A549 (cell line): Measurements from ENCODE around the gene COX19. TPM values are rescaled to one million over a fixed set of nuclear protein-coding genes. Genes with fewer than 3 reads are reported as not detected.
A peak's percentile ranks its signal among the peaks of the same experiment; 100 is the strongest.

Source experiments
- ATAC-seq, 2 experiments: fragments of 200-7000 bp in 1 of 2; fragments of >200 bp in 1 of 2; cut with Nextera tagmentation in 1 of 2; cut with Tn5 transposase in 1 of 2; 3 replicates each; pipeline versions ENCODE4 v1.8.0 to v1.9.1; 2018 to 2020; ENCODE audit warnings: mild to moderate bottlenecking in 1 of 2, moderate library complexity in 1 of 2
- CTCF ChIA-PET: fragments of 300-600 bp; sonication (Branson Sonifier 250); formaldehyde crosslinking; extraction: SDS; loops from one replicate; lab custom pipeline; 2021; ENCODE audit warnings: antibody characterized with exemption, inconsistent platforms; lab: Yijun Ruan, JAX
- POLR2A ChIA-PET: fragments of 350-600 bp; formaldehyde crosslinking; extraction: SDS; loops from one replicate; lab custom pipeline; 2021; ENCODE audit warnings: antibody characterized with exemption, inconsistent platforms; lab: Yijun Ruan, JAX
- DNase-seq, 2 experiments: peaks; one replicate each; pipeline versions ENCODE4 v3.0.0 to v3.0.0-alpha.2; 2011 to 2016; ENCODE audit warnings: low read depth in 1 of 2, low spot score in 1 of 2
- FAIRE-seq: peaks from 2 replicates; lab custom pipeline; 2011; peaks lifted over from hg19 to GRCh38; lab: Jason Lieb, UNC
- H3K27ac ChIP-seq, 2 experiments: fragments of >200 bp; sonication (Bioruptor Twin); formaldehyde crosslinking; 3 replicates each; pipeline ENCODE4 v1.5.1; 2016 to 2017
- H3K4me1 ChIP-seq: fragments of >200 bp; sonication (Bioruptor Twin); formaldehyde crosslinking; 3 replicates; pipeline ENCODE4 v1.6.1; 2016
- H3K4me2 ChIP-seq: fragments of >200 bp; sonication (Bioruptor Twin); formaldehyde crosslinking; 3 replicates; pipeline ENCODE4 v1.6.1; 2016
- H3K4me3 ChIP-seq: fragments of >200 bp; sonication (Bioruptor Twin); formaldehyde crosslinking; 3 replicates; pipeline ENCODE4 v1.5.1; 2016
- H3K9me3 ChIP-seq: fragments of >200 bp; sonication (Bioruptor Twin); formaldehyde crosslinking; 3 replicates; pipeline ENCODE4 v1.6.1; 2016
- CEBPB ChIP-seq, 2 experiments: fragments of >200 bp in 1 of 2; sonication (Bioruptor Twin) in 1 of 2; formaldehyde crosslinking in 1 of 2; IDR thresholded peaks; 2 replicates each; pipeline ENCODE4 v1.6.1; 2012 to 2016
- CHD2 ChIP-seq: fragments of 150-350 bp; IDR thresholded peaks from 2 replicates; pipeline ENCODE4 v1.6.1; 2014; ENCODE audit warnings: low read length; ENCODE audit not compliant: partially characterized antibody
- E2F6 ChIP-seq: IDR thresholded peaks from 2 replicates; pipeline ENCODE4 v1.6.1; 2012; ENCODE audit warnings: low read depth, borderline replicate concordance
- NPAS2 ChIP-seq: fragments of 250-450 bp; sonication (Bioruptor Pico); IDR thresholded peaks from 2 replicates; pipeline ENCODE4 v1.8.0; 2022; ENCODE audit warnings: mild to moderate bottlenecking, moderate library complexity, borderline replicate concordance
- PBX3 ChIP-seq: IDR thresholded peaks from 2 replicates; pipeline ENCODE4 v1.6.1; 2012
- POLR2AphosphoS2 ChIP-seq: conservative IDR thresholded peaks from 2 replicates; pipeline ENCODE4 v1.6.1; 2012; ENCODE audit warnings: low read length, improper control_type of control experiment, inconsistent platforms
- RAD21 ChIP-seq, 2 experiments: fragments of >200 bp in 1 of 2; sonication (Bioruptor Twin) in 1 of 2; formaldehyde crosslinking in 1 of 2; IDR thresholded peaks in 1 of 2; conservative IDR thresholded peaks in 1 of 2; 2 replicates in 1 of 2; 3 replicates in 1 of 2; pipeline ENCODE4 v1.6.1; 2012 to 2018; ENCODE audit warnings: inconsistent platforms in 1 of 2
- RCOR1 ChIP-seq: fragments of 150-350 bp; IDR thresholded peaks from 2 replicates; pipeline ENCODE4 v1.6.1; 2014; ENCODE audit warnings: antibody characterized with exemption, low read length, low read depth
- RFX5 ChIP-seq: fragments of 450-650 bp; IDR thresholded peaks from 2 replicates; pipeline ENCODE4 v1.7.1; 2014; ENCODE audit warnings: antibody characterized with exemption, mild to moderate bottlenecking, moderate library complexity
- SMC3 ChIP-seq: fragments of >200 bp; sonication (Bioruptor Twin); formaldehyde crosslinking; IDR thresholded peaks from 3 replicates; pipeline ENCODE4 v1.6.1; 2018; ENCODE audit warnings: inconsistent platforms
- WGBS: methylation state at CpG from one replicate; pipeline ENCODE4 v1.1.6; 2017; ENCODE audit errors: missing lambda C conversion rate; 5-methylcytosine and 5-hydroxymethylcytosine counted together
- polyA plus RNA-seq, 4 experiments: library from polyadenylated mRNA; depleted of rRNA in 3 of 4; stranded (reverse); fragments of >200 nt; fragmentation: RNase III in 1 of 4; extraction: RNeasy Plus Mini Kit Qiagen cat#74134 plus additional on column Dnase treatment in 1 of 4; gene quantifications; 2 replicates in 3 of 4; 3 replicates in 1 of 4; pipeline ENCODE4 v1.2.3, GENCODE V29; 2011 to 2017
- TF ChIP-seq, protein P1 (sequence below): fragments of >200 bp; sonication (Bioruptor Twin); formaldehyde crosslinking; IDR thresholded peaks from 3 replicates; pipeline ENCODE4 v1.5.1; 2016
- TF ChIP-seq, protein P2 (sequence below): IDR thresholded peaks from 2 replicates; pipeline ENCODE4 v1.6.1; 2012

The COX19 gene
- polyA plus RNA-seq, 2 of the 4 experiments (the other 2 are of a cell fraction) = 6.2 to 7.6 TPM

GRCh38 chr7:954330-955238 is 20.8 kb downstream of the COX19 start, which contains the start of gene ADAP1:
Gene ADAP1 (minus strand): TSS chr7:954680. CDS start chr7:954477, 203 bp downstream.
- POLR2A ChIA-PET = no interaction called here
- peak within 1 kb of the TSS; percentile 92 for H3K4me2 ChIP-seq
- peaks cover 3% of the 10 kb centered on the region; the same call in 1 of the 3 replicates for H3K4me1 ChIP-seq
- H3K27ac ChIP-seq = peak within 1 kb of the TSS; percentile 61 to 88
- FAIRE-seq (no peak), DNase-seq (peak; percentile 37 to 54), ATAC-seq (peak; percentile 54 to 71)
- peak within 1 kb of the TSS; percentile 64 for H3K4me3 ChIP-seq
- 23% methylated on average over 22 of the region's 115 CpGs for WGBS
- no peaks in the 10 kb centered on the region for H3K9me3 ChIP-seq
- TF ChIP-seq RAD21 (conservative IDR thresholded peaks at IDR 0.05 in 1 of 2, IDR thresholded peaks at IDR 0.05 in 1 of 2) (peak in 1 of 2 experiments; percentile 18; a peak in 3 of 5 replicates), RCOR1 (no peak), SMC3 (peak; percentile 44; the same call in 2 of the 3 replicates), PBX3 (no peak), POLR2AphosphoS2 (no peak)
- TF ChIP-seq, protein P1, sequence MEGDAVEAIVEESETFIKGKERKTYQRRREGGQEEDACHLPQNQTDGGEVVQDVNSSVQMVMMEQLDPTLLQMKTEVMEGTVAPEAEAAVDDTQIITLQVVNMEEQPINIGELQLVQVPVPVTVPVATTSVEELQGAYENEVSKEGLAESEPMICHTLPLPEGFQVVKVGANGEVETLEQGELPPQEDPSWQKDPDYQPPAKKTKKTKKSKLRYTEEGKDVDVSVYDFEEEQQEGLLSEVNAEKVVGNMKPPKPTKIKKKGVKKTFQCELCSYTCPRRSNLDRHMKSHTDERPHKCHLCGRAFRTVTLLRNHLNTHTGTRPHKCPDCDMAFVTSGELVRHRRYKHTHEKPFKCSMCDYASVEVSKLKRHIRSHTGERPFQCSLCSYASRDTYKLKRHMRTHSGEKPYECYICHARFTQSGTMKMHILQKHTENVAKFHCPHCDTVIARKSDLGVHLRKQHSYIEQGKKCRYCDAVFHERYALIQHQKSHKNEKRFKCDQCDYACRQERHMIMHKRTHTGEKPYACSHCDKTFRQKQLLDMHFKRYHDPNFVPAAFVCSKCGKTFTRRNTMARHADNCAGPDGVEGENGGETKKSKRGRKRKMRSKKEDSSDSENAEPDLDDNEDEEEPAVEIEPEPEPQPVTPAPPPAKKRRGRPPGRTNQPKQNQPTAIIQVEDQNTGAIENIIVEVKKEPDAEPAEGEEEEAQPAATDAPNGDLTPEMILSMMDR = peak; percentile 60
- TF ChIP-seq, protein P2, sequence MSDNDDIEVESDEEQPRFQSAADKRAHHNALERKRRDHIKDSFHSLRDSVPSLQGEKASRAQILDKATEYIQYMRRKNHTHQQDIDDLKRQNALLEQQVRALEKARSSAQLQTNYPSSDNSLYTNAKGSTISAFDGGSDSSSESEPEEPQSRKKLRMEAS = peak; percentile 43
- TF ChIP-seq, all 56 proteins: peak for 4
- CTCF ChIA-PET = interaction anchor here (0.6 to 4.0 kb wide), 10 partner anchors 10 to 168 kb away, joined by 3 to 40 read pairs (median 4); no protein-coding TSS in a partner anchor

DNA sequence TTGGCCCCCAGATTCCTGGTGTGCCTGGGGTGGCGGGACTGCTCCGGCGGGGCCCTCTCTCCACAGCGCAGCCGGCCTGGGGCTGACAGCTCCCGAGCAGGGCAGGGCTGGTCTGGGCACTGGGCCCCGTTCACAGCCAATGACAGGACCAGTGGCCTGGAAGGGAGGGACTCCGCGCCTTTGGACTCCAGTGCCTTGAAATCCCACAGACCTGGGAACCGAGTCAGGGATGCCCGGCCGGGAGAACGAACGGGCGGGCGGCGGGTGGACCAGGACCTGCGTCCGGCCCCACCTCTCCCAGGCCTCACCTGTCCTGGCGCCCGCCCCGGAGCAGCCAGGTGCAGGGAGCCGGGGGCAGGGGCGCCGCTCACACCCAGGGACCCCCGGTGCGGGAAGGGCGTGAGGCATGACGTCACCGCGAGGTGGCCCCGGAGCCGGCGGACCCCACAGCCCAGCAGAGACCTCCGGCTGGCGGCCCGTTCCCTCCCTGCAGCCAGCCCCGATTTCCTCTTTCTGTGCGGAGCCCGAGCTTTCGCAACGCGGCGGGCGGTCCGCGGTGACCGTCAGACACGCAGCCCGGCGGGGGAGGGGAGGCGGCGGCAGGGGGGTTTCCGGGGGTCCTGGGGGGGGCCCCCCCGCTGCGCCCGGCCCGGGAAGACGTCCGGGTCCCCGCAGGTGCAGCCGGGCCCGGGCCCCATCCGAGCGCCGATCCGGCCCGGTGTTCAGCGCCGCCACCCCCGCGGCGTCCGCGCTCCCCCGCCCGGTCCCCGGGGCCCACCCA is 21.6 kb downstream of the COX19 start:
- Histone ChIP-seq H3K27ac (peak overlapping the region; percentile 61 to 88; a peak in 5 of 6 replicates), H3K4me1 (peaks cover 3% of the 10 kb centered on the region; the same call in 1 of the 3 replicates)
- TF ChIP-seq RFX5 (no peak), CHD2 (no peak), CEBPB (IDR thresholded peaks at IDR 0.05) (peak; percentile 24 to 48; a peak in 3 of 4 replicates), E2F6 (no peak), NPAS2 (CRISPR knock-in tag) (no peak), SMC3 (no peak)
- TF ChIP-seq, all 56 proteins: peak for 1
- FAIRE-seq (no peak), ATAC-seq (peak; percentile 62 to 82), DNase-seq (peak; percentile 51 to 64)
- peak overlapping the region; percentile 92 for H3K4me2 ChIP-seq
- ChIA-PET CTCF (interaction anchor here (0.6 to 3.8 kb wide), 9 partner anchors 11 to 59 kb away, joined by 3 to 40 read pairs (median 4); no protein-coding TSS in a partner anchor), POLR2A (no interaction called here)
- 20% methylated on average over 8 of the region's 78 CpGs for WGBS
- H3K9me3 ChIP-seq = no peaks in the 10 kb centered on the region
- peak overlapping the region; percentile 64 for H3K4me3 ChIP-seq
